ENCODE data around the gene HS3ST3B1.

DNA sequence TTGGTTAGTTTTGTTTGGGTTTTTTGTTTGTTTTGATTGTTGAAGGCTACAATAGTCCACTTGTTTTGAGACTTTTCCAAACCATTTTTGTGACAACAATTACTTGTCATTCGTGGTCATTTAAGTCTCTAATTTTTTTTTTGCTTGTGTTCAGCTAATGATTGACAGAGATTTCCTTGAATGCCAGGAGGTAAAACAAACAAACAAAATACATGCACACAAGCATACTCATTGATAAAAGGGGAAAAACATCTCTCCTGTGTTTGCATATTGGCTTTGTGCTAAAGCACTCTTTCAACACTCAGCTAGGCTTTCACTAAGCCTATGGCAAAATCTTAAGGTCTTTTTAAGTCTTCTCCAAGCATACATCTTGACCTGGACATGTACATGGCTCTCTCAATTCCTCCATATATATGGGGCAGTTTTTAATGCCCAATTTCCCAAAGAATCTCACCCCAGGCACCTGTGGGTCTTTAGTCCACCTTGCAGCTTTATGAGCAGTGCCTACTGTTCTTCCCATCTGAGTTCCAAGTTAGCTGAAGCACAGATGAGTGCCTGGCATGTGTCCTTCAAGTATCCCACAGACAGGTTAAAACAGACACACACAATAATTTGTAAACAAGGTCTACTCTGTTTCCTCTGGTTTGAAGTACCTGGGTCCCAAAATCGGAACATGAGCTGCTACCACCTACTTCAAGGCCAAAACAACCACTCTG, 24.2 kb upstream of the HS3ST3B1 start:
- TF ChIP-seq, protein P1, sequence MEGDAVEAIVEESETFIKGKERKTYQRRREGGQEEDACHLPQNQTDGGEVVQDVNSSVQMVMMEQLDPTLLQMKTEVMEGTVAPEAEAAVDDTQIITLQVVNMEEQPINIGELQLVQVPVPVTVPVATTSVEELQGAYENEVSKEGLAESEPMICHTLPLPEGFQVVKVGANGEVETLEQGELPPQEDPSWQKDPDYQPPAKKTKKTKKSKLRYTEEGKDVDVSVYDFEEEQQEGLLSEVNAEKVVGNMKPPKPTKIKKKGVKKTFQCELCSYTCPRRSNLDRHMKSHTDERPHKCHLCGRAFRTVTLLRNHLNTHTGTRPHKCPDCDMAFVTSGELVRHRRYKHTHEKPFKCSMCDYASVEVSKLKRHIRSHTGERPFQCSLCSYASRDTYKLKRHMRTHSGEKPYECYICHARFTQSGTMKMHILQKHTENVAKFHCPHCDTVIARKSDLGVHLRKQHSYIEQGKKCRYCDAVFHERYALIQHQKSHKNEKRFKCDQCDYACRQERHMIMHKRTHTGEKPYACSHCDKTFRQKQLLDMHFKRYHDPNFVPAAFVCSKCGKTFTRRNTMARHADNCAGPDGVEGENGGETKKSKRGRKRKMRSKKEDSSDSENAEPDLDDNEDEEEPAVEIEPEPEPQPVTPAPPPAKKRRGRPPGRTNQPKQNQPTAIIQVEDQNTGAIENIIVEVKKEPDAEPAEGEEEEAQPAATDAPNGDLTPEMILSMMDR (IDR thresholded peaks at IDR 0.05) = no peak
- TF ChIP-seq, protein P2, sequence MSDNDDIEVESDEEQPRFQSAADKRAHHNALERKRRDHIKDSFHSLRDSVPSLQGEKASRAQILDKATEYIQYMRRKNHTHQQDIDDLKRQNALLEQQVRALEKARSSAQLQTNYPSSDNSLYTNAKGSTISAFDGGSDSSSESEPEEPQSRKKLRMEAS (CRISPR knock-in tag; IDR thresholded peaks at IDR 0.05) = no peak
- no peak for TF ChIP-seq SMAD3 (CRISPR knock-in tag; IDR thresholded peaks at IDR 0.05; ENCODE audit: borderline replicate concordance)
- no peak for TF ChIP-seq CBFB (CRISPR knock-in tag; IDR thresholded peaks at IDR 0.05; ENCODE audit: low read depth)

Data from WTC11 (cell line).